ENCODE results near the gene NANS. TPM values are rescaled to one million over a fixed set of nuclear protein-coding genes. Genes with fewer than 3 reads are reported as not detected.
A peak's percentile ranks its signal among the peaks of the same experiment; 100 is the strongest.

NANS gene
- polyA plus RNA-seq, 3 donors = 41.3 to 109 (median 95.9) TPM

GRCh38 chr9:98104445-98104881 lies 47.9 kb downstream of the NANS start:
- Histone ChIP-seq H3K79me2 (ENCODE audit: insufficient read depth, low read length) (peaks cover 85% of the 10 kb centered on the region), H3K36me3 (replicated peaks in 1 of 2; ENCODE audit: control insufficient read depth in 1 of 2, insufficient read depth in 2 of 2, low read length in 2 of 2) (peaks cover 19 to 35% of the 10 kb centered on the region in 2 donors), H3K4me2 (replicated peaks; ENCODE audit: extremely low read depth, low read length, poor library complexity, severe bottlenecking) (peak overlapping the region; percentile 27), H3K27ac (ENCODE audit: low read depth in 1 of 2, low read length in 2 of 2) (peak overlapping the region; percentile 72 to 83), H3K27me3 (ENCODE audit: control insufficient read depth in 2 of 2, insufficient read depth in 2 of 2, low read length in 2 of 2) (no peaks in the 10 kb centered on the region), H3K4me1 (ENCODE audit: control insufficient read depth in 1 of 2, insufficient read depth in 2 of 2, low read length in 2 of 2) (peaks cover 60 to 65% of the 10 kb centered on the region in 2 donors), H3K4me3 (replicated peaks in 1 of 3; ENCODE audit: low read depth in 2 of 3, low read length in 3 of 3) (peak overlapping the region in 1 of 3 experiments; percentile 38), H4K20me1 (ENCODE audit: insufficient read depth, low read length) (peaks cover 3% of the 10 kb centered on the region), H3K9me3 (replicated peaks in 1 of 2; ENCODE audit: control insufficient read depth in 1 of 2, insufficient read depth in 1 of 2, low read length in 2 of 2) (no peaks in the 10 kb centered on the region), H3K9ac (ENCODE audit: insufficient read depth, low read length, poor library complexity, severe bottlenecking) (no peak overlapping the region), H2AFZ (ENCODE audit: insufficient read depth, low read depth, low read length, poor library complexity, severe bottlenecking) (peak overlapping the region; percentile 76)
- DNase-seq = peak; percentile 45 to 55 (median 52)
- Mint-ChIP-seq H3K9me3 (no peaks in the 10 kb centered on the region), H3K4me3 (peak overlapping the region; percentile 10 to 83), H3K36me3 (peaks cover 41 to 69% of the 10 kb centered on the region in 2 donors), H3K27me3 (ENCODE audit: low read depth in 3 of 3) (no peaks in the 10 kb centered on the region), H3K27ac (peak overlapping the region; percentile 84 to 94 (median 93)), H3K4me1 (peaks cover 67% of the 10 kb centered on the region)
- 0% methylated on average over 1 of the region's 3 CpGs for WGBS (ENCODE audit: insufficient coverage)
- no peak for TF ChIP-seq CTCF (IDR thresholded peaks at IDR 0.05)
- intact Hi-C loops (cut with micrococcal nuclease) = no loop called here

DNA sequence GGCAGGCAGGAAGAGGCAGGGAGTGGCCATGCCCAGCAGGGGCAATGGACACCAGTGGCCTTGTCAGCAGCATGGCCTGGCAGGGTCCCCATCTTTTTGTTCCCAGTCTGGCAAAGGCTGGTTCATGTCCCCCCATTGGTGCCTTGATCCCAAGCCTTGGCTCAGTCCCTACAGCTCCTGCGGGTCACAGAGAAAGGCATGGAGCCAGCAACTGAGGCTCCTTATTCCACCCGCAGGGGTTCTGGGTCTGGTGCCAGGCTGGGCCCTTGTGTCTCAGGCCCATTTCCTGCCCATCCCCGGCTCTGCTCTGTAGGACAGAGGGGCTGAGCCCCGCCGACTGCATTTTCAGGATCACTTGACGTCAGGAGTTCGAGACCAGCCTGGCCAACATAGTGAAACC lies 48.5 kb downstream of the NANS start:
- Histone ChIP-seq H3K27me3 (ENCODE audit: control insufficient read depth in 2 of 2, insufficient read depth in 2 of 2, low read length in 2 of 2) (no peaks in the 10 kb centered on the region), H3K36me3 (replicated peaks in 1 of 2; ENCODE audit: control insufficient read depth in 1 of 2, insufficient read depth in 2 of 2, low read length in 2 of 2) (peaks cover 17 to 35% of the 10 kb centered on the region in 2 donors), H3K9me3 (replicated peaks in 1 of 2; ENCODE audit: control insufficient read depth in 1 of 2, insufficient read depth in 1 of 2, low read length in 2 of 2) (no peaks in the 10 kb centered on the region), H3K9ac (ENCODE audit: insufficient read depth, low read length, poor library complexity, severe bottlenecking) (no peak overlapping the region), H3K4me1 (ENCODE audit: control insufficient read depth in 1 of 2, insufficient read depth in 2 of 2, low read length in 2 of 2) (peaks cover 65 to 70% of the 10 kb centered on the region in 2 donors), H3K79me2 (ENCODE audit: insufficient read depth, low read length) (peaks cover 85% of the 10 kb centered on the region), H3K4me3 (replicated peaks in 1 of 3; ENCODE audit: low read depth in 2 of 3, low read length in 3 of 3) (peak overlapping the region in 1 of 3 experiments; percentile 38), H3K27ac (ENCODE audit: low read depth in 1 of 2, low read length in 2 of 2) (peak overlapping the region; percentile 72 to 83), H4K20me1 (ENCODE audit: insufficient read depth, low read length) (peaks cover 3% of the 10 kb centered on the region), H3K4me2 (replicated peaks; ENCODE audit: extremely low read depth, low read length, poor library complexity, severe bottlenecking) (no peak overlapping the region), H2AFZ (ENCODE audit: insufficient read depth, low read depth, low read length, poor library complexity, severe bottlenecking) (peak overlapping the region; percentile 76)
- no peak for DNase-seq
- H3K4me3 Mint-ChIP-seq = no peak overlapping the region
- H3K27me3 Mint-ChIP-seq (ENCODE audit: low read depth in 3 of 3) = peaks cover 0 to 1% (median 0%) of the 10 kb centered on the region in 3 donors
- H3K27ac Mint-ChIP-seq = peak overlapping the region; percentile 45 to 94 (median 92)
- H3K4me1 Mint-ChIP-seq = peaks cover 72% of the 10 kb centered on the region
- 91% methylated on average over 7 of the region's 7 CpGs for WGBS (ENCODE audit: insufficient coverage)
- peaks cover 41 to 69% of the 10 kb centered on the region in 2 donors for H3K36me3 Mint-ChIP-seq
- intact Hi-C loops (cut with micrococcal nuclease) = no loop called here
- no peak for TF ChIP-seq CTCF (IDR thresholded peaks at IDR 0.05)
- H3K9me3 Mint-ChIP-seq = no peaks in the 10 kb centered on the region

Data from CD14-positive monocyte (primary cell).